ENCODE data around the gene STX8.

The STX8 gene

GRCh38 chr17:9236286-9237052 lies 339.2 kb downstream of the STX8 start:
- DNase-seq, result no peak

- DNase-seq, result no peak
Observed at GRCh38 chr17:9235346-9235745, 340.3 kb downstream of the STX8 start.

GRCh38 chr17:9234389-9234945 lies 341.2 kb downstream of the STX8 start:
- no peak for DNase-seq

GRCh38 chr17:9233761-9234160 lies 341.9 kb downstream of the STX8 start:
- DNase-seq, result no peak

GRCh38 chr17:9233271-9233599 lies 342.4 kb downstream of the STX8 start:
- no peak for DNase-seq

- DNase-seq, result no peak
Observed at GRCh38 chr17:9232591-9233270, 342.9 kb downstream of the STX8 start.

- no peak for DNase-seq
Observed at GRCh38 chr17:9232155-9232475, 343.5 kb downstream of the STX8 start.

GRCh38 chr17:9231449-9232154 lies 344.0 kb downstream of the STX8 start:
- no peak for DNase-seq

- no peak for DNase-seq
Observed at GRCh38 chr17:9230861-9231260, 344.8 kb downstream of the STX8 start.

- DNase-seq, result no peak
Observed at GRCh38 chr17:9230346-9230745, 345.3 kb downstream of the STX8 start.

GRCh38 chr17:9229826-9230201 lies 345.8 kb downstream of the STX8 start:
- DNase-seq, result no peak

- DNase-seq, result no peak
Observed at GRCh38 chr17:9229160-9229825, 346.3 kb downstream of the STX8 start.

GRCh38 chr17:9228408-9229159 lies 347.0 kb downstream of the STX8 start:
- no peak for DNase-seq

- no peak for DNase-seq
Observed at GRCh38 chr17:9227819-9228407, 347.7 kb downstream of the STX8 start.

- no peak for DNase-seq
Observed at GRCh38 chr17:9226794-9227135, 348.9 kb downstream of the STX8 start.

GRCh38 chr17:9226130-9226793 lies 349.4 kb downstream of the STX8 start:
- DNase-seq, result no peak

GRCh38 chr17:9225305-9226101 lies 350.1 kb downstream of the STX8 start:
- no peak for DNase-seq

- no peak for DNase-seq
Observed at GRCh38 chr17:9224485-9224884, 351.1 kb downstream of the STX8 start.

GRCh38 chr17:9223531-9223930 lies 352.1 kb downstream of the STX8 start:
- DNase-seq, result no peak

GRCh38 chr17:9221922-9222180 lies 353.8 kb downstream of the STX8 start:
- no peak for DNase-seq
